ENCODE data around the gene ALDH7A1.

The ALDH7A1 gene

DNA sequence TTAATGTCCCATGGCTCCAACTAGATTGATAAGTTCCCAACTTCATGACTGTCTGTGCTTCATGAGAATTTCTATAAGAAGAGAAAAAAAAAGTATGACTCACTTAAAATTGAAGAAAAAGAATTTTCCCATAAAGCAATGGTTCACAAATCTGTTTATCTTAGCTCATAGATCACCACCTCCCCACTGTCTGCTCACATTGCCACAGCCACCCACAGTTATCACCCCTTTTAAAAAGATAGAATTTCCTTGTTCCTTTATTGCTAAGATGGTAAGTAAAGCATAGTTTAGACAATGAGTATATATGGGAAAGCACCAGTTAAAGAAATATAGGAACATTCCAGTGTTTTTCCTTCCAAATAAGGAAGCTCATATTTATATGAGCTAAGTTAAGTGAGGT lies 67.1 kb downstream of the ALDH7A1 start:
- peak; percentile 39 for DNase-seq

DNA sequence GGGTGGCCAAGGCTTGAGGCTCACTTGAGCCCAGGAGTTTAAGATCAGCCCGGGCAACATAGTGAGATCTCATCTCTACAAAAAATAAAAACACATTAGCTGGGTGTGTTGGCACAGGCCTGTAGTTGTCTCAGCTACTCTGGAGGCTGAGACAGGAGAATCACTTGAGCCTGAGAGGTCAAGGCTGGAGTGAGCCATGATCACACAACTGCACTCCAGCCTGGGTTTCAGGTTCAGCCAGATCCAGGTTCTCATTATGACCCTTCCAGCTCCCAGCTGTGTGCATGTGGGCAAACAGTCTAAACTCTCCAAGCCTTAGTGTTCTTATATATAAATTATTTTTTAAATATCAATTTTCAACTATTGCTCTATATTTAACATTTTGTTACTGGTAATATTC lies 67.9 kb downstream of the ALDH7A1 start:
- DNase-seq, result no peak

DNA sequence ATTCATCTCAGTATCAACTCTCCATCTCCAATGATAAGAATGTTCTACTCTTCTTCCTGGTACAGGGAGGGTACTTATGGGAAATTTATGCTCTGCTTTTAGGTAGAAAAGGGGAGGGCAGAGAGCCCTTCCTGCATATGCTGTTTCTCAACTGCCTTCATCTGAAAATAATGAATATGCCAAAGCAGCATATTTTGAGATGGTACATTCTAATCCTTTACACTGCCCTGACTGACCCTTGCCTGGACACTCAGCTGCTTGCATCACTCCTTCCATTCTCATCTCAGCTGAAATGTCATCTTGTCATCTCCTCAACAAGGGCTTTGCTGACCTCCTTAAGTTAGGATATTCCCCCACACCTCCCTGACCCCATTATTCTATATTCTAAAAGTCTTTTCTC lies 68.5 kb downstream of the ALDH7A1 start:
- DNase-seq, result no peak

DNA sequence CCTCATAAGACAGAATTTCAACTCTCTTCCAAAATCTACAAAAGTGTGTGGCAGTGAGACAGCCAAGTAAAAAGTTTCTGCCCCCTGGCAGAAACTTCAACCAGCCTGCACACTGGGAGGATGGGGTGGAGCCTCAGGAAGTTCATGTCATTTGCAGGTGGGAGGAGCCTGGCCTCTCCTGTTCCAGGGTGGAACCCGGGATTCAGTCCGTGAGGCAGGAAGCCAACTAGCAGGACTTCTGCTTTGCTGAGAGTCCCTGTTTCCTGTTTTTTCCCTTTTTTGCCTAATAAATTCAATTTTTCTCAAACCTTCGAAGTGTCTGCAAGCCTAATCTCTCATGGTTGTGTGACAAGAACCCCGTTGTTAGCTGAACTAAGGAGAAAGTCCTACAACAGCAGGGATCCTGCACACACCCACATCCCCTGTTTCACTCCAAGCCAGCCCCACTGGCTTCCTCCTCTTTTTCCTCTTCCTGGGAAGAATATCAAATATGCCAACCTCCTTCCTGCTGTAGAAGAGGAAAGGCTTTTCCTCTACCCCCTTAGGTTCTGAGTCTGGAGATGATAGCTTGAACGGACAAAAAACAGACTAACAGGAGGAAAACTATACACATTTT lies 69.3 kb downstream of the ALDH7A1 start:
- peak; percentile 18 for DNase-seq

DNA sequence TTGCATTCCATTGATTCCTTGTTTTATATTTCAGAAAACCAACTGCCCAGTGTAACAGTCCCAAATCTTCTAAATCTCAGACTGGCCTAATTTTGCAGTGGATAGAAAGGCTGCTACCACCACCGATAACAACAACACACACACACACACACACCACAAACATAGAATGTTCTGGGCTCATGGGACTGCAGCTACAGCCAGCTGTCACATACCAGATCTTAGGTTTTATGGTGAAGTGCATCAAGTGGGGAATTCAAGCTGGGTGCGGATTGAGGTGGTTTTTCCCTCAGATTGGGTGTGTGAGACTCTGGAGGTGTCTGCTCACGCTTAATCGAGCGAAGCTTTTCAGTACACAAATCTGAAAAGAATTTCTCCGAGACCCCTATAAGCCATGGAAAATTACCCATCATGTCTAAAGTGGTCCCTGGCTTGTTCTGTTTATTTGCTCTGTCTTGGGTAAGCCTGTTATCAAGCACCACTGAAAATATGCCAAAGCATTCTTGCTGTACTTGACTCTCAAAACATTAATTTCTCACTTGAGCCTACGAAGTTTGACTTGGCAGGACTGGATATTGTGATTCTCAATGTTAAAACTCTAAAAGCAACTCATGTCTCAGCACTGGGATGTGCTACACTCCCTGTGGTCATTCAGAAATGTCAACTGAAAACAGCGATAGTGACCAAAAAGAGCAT lies 71.1 kb downstream of the ALDH7A1 start:
- no peak for DNase-seq

DNA sequence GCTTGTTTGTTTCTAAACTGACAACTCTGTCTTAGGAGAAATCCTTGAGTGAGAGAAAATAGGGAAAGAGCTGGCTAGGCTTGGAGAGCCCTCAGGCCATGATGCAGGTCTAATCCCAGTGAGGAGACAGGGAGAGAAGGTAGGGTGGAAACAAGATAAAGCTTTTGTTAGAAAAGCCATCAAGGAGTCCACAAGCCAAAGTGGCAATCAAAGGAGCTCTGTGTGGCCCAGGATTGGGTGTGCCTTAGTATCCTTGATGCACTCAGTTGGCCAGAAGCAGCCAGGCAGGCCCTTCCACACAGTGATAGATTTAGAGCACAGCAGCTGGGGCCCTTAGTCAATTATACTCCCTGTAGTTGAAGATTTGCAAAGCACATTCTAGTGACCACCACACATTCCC lies 73.9 kb downstream of the ALDH7A1 start:
- DNase-seq, result no peak

DNA sequence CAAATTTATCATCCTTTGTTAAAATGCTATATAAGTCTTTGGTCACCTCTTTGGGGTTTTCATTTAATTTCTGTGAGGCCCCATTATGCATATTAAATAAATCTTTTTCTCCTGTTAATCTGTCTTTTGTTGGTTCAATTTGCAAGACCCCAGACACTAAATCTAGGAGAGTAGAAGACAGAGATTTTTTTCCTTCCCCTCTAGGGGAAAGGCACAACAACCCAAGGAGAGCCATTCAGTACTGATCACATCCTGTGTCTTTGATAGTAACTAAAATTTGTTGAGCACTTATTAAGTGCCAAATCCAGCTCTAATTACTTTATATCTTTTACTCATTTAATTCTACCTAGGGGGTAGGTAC lies 74.4 kb downstream of the ALDH7A1 start:
- no peak for DNase-seq

DNA sequence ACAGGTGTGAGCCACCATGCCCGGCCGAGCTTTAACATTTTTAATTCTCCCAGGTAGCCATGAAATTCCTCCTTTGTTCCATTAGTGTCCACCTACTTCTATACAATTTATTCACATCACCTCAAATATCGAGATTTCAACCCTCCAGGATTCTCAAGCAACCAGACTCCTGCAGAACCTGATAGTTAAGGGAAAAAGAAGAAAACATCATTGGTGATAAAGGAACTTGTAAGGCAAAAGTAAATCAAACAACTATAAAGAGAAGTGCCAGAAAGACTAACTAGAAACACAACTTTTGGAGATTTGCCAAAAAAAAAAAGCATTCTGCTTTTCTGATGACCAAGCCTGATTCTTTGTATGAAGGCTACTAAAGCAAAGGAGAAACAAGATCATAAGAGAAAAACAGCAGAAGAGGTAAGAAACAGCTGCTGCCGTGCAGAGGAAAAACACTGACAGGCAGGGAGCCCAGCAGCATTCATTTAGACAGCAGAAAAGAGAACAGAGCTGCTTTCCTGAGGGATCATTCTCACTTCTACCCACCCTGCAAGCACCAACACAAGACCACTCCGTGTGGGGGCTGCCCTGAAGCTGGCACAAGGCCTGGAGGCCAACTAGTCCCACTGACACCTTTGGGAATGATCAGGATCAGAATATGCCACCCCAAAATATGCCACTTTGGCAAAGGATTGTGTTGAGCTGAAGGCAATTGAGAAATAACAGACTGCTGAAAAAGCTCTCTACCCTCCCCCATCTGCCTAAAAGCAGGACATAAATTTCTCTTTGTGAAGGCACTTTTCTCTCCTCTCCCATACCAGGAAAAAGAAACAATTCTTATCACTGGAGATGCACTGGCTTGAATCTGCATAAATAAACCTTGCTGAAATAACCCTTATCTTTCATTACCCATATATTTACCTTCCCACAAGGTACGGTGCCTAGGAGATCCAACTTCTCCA lies 75.1 kb downstream of the ALDH7A1 start:
- DNase-seq, result peak; percentile 31

DNA sequence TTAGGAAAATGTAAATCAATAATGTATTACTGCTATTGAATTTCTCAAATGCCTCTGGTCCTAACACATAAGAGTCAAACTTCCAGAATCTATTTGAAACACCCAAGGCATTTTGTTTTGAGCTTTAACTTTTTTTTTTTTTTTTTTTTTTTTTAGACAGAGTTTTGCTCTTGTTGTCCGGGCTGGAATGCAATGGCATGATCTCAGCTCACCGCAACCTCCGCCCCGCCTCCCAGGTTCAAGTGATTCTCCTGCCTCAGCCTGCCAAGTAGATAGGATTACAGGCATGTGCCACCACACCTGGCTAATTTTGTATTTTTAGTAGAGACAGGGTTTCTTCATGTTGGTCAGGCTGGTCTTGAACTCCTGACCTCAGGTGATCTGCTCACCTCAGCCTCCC lies 75.8 kb downstream of the ALDH7A1 start:
- DNase-seq, result peak; percentile 31

DNA sequence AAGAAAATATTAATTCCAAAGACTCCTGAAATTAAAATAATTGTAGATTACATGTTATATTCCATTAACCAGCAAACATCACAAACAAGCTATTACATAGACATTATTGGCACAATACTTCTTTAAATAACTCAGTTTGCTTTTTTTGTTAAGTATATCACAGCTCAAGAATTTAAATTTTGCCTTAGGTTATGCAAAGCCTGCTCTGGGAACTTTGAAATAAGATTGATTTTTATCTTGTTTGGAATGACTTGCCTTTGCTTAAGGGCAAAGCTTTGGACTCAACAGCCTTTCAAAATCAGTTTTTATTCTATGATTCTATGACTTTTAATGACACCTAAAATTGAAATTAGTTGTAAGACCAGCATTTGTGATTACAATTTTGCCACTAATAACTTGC lies 78.2 kb downstream of the ALDH7A1 start:
- DNase-seq, result no peak

DNA sequence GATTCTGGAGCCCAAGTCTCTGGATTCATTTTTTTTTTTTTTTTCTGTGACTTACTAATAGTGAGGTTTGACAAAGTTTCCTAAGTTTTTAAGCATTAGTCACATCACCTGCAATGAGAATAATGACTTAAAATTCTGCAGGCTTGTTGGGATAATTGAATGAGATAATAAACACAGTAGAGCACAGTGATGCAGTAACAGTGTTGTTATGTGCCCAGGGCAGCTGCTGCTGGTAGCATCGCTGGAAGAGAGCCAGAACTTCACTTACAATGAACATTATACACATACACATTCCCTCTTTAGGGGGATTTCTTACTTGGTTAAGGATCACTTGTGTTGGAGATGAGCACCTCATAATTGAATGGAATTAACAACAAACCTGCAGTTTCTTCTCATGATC lies 78.9 kb downstream of the ALDH7A1 start:
- peak; percentile 25 for DNase-seq

DNA sequence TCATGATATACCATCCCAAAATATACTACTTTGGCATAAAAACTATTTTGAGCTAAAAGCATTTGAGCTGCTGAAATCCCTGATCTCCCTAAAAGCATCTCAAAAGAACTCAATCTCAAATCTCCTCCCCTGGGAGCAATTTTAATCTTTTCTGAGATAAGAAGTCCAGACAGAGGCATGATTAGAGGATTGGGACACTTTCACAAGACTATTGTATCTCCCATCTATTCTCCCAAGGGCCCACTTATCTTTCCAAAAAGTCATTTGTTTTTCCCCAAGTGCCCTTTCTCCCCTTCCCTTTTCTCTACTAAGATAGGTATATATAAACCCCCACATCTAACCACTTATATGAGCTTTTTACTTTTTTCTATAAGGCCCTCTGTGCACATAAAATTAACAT lies 79.7 kb downstream of the ALDH7A1 start:
- DNase-seq, result no peak

DNA sequence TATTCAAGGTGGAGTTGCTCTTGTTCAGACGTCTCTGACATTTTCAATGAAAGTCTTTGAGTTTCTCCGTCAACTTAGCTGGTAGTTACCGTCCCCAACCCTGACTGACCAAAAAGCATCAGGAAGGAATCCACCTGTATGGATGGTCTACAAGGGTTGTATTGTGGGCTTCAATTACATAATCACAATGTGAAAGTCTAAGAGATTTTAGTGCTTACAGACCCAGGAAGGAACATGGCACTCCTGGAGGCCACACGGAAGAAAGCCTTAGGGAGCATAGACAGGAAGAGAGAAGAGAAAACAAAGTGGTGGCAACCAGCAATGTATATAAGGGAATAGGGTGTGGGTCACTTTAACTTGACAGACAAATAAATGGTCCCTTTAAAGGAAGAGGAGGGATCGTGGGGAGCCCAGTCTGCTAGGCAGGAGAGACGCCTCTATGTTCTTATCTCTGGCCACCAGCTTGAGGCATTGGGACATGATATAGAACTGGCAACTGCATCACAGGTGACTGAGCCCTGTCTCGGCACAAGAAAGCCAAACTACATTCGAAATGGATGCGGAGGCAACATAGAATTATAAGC lies 80.4 kb downstream of the ALDH7A1 start:
- DNase-seq, result no peak

DNA sequence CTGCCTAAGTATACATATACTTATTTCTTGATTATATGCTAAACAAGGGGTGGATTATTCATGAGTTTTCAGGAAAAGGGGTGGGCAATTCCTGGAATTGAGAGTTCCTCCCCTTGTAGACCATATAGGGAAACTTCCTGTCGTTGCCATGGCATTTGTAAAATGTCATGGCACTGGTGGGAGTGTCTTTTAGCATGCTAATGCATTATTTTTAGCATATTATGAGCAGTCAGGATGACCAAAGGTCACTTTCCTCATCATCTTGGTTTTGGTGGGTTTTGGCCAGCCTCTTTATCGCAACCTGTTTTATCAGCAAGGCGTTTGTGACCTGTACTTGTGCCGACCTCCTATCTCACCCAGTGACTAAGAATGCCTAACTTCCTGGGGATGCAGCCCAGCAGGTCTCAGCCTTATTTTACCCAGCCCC lies 80.9 kb downstream of the ALDH7A1 start:
- no peak for DNase-seq

DNA sequence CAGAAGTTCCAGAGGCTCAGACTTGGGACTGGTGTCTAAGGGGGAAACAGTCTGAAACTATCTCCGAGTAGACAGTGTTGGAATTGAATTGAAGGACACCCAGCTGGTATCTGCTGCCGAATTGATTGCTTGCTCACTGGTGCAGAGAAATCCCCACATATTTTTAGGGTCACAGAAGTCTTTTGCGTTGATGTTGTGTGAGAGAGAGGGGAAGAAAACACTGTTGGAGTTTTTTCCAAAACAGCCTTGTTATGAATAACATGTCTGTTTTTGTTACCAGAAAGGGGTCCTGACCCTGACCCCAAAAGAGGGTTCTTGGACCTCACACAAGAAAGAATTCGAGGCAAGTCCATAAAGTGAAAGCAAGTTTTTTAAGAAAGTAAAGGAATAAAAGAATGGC lies 81.3 kb downstream of the ALDH7A1 start:
- DNase-seq, result no peak

DNA sequence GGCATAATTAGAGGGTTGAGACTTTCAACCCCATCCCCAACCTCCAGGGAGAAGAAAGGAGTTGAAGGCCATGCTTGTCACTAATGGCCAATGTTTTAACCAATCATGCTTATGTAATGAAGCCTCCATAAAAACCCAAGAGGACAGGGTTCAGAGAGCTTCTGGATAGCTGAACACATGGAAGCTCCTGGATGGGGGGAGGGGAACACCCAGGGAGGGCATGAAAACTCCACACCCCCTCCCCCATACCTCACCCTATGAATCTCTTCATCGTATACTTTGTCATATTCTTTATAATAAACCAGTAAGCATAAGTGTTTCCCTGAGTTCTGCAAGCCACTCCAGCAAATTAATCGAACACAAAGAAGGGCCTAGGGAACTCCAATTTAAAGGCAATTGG lies 81.7 kb downstream of the ALDH7A1 start:
- no peak for DNase-seq

DNA sequence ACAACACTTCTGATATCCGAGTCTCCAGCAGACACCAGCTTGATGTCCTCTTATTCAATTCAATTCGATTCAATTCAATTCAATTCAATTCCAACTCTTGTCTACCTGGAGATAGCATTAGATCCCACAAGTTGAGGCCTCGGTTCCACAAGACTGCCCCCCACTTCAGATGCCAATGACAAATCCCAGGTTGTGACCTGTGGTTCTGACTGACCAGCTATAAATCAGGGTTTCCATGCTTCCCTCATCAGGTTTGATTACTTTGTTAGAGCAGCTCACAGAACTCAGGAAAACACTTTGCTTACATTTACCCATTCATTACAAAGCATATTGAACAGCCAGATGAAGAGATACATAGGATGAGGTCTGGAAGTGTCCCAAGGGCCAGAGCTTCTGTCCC lies 82.6 kb downstream of the ALDH7A1 start:
- DNase-seq, result no peak

DNA sequence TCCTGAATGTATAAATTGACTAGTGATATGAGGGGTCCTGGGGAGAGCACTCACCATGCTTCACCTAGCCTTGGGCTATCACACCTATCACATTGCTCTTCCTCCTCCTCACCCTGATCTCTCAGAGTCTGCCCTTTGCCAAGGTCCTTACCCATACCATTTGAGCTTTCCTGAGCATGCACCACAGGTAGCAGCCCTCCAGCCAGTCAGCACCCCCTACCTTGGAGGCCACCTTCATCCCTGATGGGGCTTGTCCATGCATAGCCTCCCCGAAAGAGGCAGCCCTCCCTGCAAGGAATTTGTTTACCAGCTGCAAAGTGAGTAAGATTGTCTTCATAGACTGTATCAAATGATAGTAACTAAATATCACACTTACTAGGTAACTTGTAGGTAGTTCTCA lies 83.1 kb downstream of the ALDH7A1 start:
- DNase-seq, result no peak

DNA sequence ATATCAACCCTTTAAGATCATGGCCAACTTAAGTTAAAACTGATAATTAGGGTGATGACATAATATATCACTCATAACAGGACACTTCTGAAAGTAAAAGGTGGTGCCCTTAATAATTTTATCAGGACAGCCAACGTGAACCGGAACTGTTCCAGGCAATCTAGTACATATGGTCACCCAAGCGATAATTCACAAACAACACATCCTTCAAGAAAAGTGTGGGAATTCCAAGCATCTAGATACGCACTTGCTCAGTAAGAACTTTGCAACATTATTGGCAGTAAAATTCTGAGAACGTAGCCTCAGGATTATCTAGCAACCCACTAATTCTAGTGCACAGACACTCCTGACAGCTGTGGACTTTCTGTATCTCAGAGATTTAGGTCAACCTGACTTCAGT lies 85.7 kb downstream of the ALDH7A1 start:
- DNase-seq, result no peak

DNA sequence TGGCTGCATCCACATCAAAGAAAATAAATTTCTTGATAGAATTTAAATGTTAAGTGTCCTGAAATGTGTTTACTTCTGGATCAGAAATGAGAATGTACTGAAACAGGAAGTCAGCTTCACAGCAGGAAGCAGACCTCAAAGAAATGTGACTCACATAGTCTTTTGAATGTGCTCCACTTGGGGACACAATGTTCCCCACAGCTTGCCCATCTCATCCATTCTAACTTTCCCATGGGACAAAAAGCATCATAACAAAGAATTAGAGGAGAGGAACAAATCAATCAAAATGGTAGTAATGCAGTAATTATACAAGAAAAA lies 86.1 kb downstream of the ALDH7A1 start:
- peak; percentile 25 for DNase-seq

DNA sequence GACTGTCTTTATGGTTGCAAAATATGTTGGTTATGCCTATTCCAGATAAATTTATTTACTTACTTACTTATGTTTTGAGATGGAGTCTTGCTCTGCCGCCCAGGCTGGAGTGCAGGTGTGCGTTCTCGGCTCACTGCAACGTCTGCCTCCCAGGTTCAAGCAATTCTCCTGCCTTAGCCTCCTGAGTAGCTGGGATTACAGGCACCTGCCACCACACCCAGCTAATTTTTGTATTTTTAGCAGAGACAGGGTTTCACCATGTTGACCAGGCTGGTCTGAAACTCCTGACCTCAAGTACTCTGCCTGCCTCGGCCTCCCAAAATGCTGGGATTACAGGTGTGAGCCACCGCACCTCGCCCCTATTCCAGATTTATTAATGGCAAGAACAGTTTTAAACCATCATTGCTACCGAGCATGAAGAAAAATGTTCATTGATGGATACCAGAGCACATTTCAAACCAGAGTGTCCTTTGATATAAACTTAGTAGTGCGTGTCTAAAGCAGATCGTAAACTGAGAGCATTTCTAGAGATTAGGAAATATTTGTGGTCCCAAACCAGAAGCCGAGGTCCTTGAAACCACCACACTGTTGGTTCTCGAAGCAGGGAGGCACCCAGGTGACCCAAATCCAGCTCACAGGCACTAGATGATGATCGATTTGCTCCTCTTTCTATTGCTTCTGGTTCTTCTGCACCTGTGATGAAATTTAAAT lies 86.6 kb downstream of the ALDH7A1 start:
- no peak for DNase-seq

DNA sequence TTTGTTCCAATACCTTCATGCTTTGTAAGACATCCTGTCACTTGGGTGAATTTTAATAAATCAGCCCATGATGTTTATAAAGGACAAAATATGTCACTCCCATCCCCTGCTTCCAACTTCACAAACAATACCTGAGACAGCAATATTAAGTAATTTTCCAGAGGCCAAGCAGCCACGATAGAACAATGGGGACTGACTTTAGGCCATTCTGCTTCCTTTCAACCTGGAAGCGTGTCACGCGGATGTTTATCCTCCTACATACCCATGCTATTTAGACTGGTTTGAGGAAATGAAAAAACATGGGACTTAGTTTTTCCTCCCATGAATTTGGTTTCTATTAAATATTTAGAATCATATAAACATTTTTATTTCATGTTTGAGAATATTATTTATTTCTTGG lies 88.9 kb downstream of the ALDH7A1 start:
- no peak for DNase-seq

DNA sequence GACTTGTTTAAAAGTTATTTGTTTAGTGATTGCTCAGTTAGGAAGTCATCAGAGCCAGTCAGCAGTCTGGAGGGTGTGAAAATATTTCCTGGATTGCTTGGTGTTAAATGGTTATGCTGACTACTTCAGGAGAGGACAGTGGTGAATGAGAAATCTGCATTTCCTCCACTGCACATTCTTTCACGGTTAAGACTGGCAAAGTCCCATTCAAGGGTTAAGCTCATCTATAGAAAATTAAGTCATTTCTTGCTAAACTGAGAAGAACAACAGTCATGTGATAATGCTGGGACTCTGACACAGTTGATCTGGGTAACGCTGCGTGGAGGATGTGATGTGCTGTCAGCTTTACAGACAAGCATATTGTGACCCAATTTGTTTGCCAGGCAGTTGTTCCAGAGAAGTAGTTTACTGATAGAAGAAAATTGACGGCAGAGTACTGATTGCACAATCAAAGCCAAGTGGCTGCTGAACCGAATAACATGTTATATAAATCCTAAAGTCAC lies 91.4 kb downstream of the ALDH7A1 start:
- peak; percentile 30 for DNase-seq
